KMS-11 (cell line): ENCODE measurements around the gene CRTC3.

Experiments used
- H2AFZ ChIP-seq: fragments of 200-600 bp; sonication (generic); 2 replicates; pipeline ENCODE4 v1.6.1; 2016; ENCODE audit warnings: antibody characterized with exemption, mixed run types, low read depth
- H3K27ac ChIP-seq: fragments of 200-600 bp; sonication (generic); 2 replicates; pipeline ENCODE4 v1.6.1; 2016; ENCODE audit warnings: mild to moderate bottlenecking, mixed run types
- H3K27me3 ChIP-seq: fragments of 200-600 bp; sonication (generic); 2 replicates; pipeline ENCODE4 v1.6.1; 2017; ENCODE audit warnings: mild to moderate bottlenecking, low read depth, mixed run types, moderate library complexity; ENCODE audit not compliant: insufficient read depth
- H3K36me3 ChIP-seq: fragments of 200-600 bp; sonication (generic); 2 replicates; pipeline ENCODE4 v1.6.1; 2017; ENCODE audit warnings: mild to moderate bottlenecking, mixed run types; ENCODE audit not compliant: insufficient read depth
- H3K4me1 ChIP-seq: fragments of 200-600 bp; sonication (generic); 2 replicates; pipeline ENCODE4 v1.6.1; 2016; ENCODE audit warnings: mild to moderate bottlenecking, low read depth, mixed run types; ENCODE audit not compliant: poor library complexity, severe bottlenecking
- H3K4me2 ChIP-seq: fragments of 200-600 bp; sonication (generic); 2 replicates; pipeline ENCODE4 v1.7.0; 2016; ENCODE audit warnings: mild to moderate bottlenecking, mixed run types
- H3K4me3 ChIP-seq: fragments of 200-600 bp; sonication (generic); IDR thresholded peaks from 2 replicates; pipeline ENCODE4 v1.6.1; 2017; ENCODE audit warnings: low read depth, low read length, mixed read lengths; ENCODE audit not compliant: insufficient read depth
- H3K79me2 ChIP-seq: fragments of 200-600 bp; sonication (generic); 2 replicates; pipeline ENCODE4 v1.6.1; 2016; ENCODE audit warnings: low read depth, mixed run types; ENCODE audit not compliant: insufficient read depth
- H3K9ac ChIP-seq: fragments of 200-600 bp; sonication (generic); 2 replicates; pipeline ENCODE4 v1.6.1; 2016; ENCODE audit warnings: mild to moderate bottlenecking, mixed run types
- H4K20me1 ChIP-seq: fragments of 200-600 bp; sonication (generic); 2 replicates; pipeline ENCODE4 v1.6.1; 2016; ENCODE audit warnings: mild to moderate bottlenecking, mixed run types; ENCODE audit not compliant: insufficient read depth
- CTCF ChIP-seq: fragments of 200-600 bp; sonication (generic); conservative IDR thresholded peaks from 2 replicates; pipeline ENCODE4 v1.6.1; 2017; ENCODE audit warnings: low read depth, mild to moderate bottlenecking, antibody characterized with exemption, low read length, moderate library complexity, mixed read lengths

Gene CRTC3

GRCh38 chr15:90611157-90611556, 81.4 kb downstream of the CRTC3 start:
- no peak overlapping the region for H3K4me2 ChIP-seq
- H4K20me1 ChIP-seq, result no peaks in the 10 kb centered on the region
- no peaks in the 10 kb centered on the region for H3K4me1 ChIP-seq
- no peak overlapping the region for H3K9ac ChIP-seq
- H3K27ac ChIP-seq, result no peak overlapping the region
- TF ChIP-seq CTCF, result no peak
- no peaks in the 10 kb centered on the region for H3K36me3 ChIP-seq
- H3K4me3 ChIP-seq, result no peak overlapping the region
- no peak overlapping the region for H2AFZ ChIP-seq
- H3K79me2 ChIP-seq, result no peaks in the 10 kb centered on the region
- H3K27me3 ChIP-seq, result no peaks in the 10 kb centered on the region

- no peak overlapping the region for H3K4me2 ChIP-seq
- H3K79me2 ChIP-seq, result no peaks in the 10 kb centered on the region
- no peak for TF ChIP-seq CTCF
- no peaks in the 10 kb centered on the region for H3K27me3 ChIP-seq
- H3K36me3 ChIP-seq, result no peaks in the 10 kb centered on the region
- H3K4me1 ChIP-seq, result no peaks in the 10 kb centered on the region
- H2AFZ ChIP-seq, result no peak overlapping the region
- H3K4me3 ChIP-seq, result no peak overlapping the region
- no peak overlapping the region for H3K27ac ChIP-seq
- no peak overlapping the region for H3K9ac ChIP-seq
- H4K20me1 ChIP-seq, result no peaks in the 10 kb centered on the region
Measured at GRCh38 chr15:90617171-90617570, 87.4 kb downstream of the CRTC3 start.

- no peak for TF ChIP-seq CTCF
- Histone ChIP-seq H3K36me3 (no peaks in the 10 kb centered on the region), H3K4me3 (no peak overlapping the region), H3K9ac (no peak overlapping the region), H3K27me3 (no peaks in the 10 kb centered on the region), H3K27ac (no peak overlapping the region), H4K20me1 (no peaks in the 10 kb centered on the region), H3K4me2 (no peak overlapping the region), H3K4me1 (no peaks in the 10 kb centered on the region), H2AFZ (no peak overlapping the region), H3K79me2 (no peaks in the 10 kb centered on the region)
Measured at GRCh38 chr15:90617668-90618097, 88.0 kb downstream of the CRTC3 start.

GRCh38 chr15:90618330-90619125, 88.8 kb downstream of the CRTC3 start:
- Histone ChIP-seq H3K36me3 (no peaks in the 10 kb centered on the region), H3K4me2 (no peak overlapping the region), H3K79me2 (no peaks in the 10 kb centered on the region), H3K4me1 (no peaks in the 10 kb centered on the region), H3K27ac (no peak overlapping the region), H3K9ac (no peak overlapping the region), H2AFZ (no peak overlapping the region), H3K4me3 (no peak overlapping the region), H3K27me3 (no peaks in the 10 kb centered on the region), H4K20me1 (no peaks in the 10 kb centered on the region)
- no peak for TF ChIP-seq CTCF
